NT2/D1 (cell line): ENCODE results near the gene FCRL6.

ENCODE experiments used
- YY1 ChIP-seq: IDR thresholded peaks from 2 replicates; pipeline ENCODE4 v1.6.1; 2011; ENCODE audit not compliant: insufficient read length, insufficient read depth
- ZNF274 ChIP-seq: IDR thresholded peaks from 2 replicates; pipeline ENCODE4 v1.6.1; 2011; ENCODE audit warnings: mild to moderate bottlenecking, low read depth, low read length

DNA sequence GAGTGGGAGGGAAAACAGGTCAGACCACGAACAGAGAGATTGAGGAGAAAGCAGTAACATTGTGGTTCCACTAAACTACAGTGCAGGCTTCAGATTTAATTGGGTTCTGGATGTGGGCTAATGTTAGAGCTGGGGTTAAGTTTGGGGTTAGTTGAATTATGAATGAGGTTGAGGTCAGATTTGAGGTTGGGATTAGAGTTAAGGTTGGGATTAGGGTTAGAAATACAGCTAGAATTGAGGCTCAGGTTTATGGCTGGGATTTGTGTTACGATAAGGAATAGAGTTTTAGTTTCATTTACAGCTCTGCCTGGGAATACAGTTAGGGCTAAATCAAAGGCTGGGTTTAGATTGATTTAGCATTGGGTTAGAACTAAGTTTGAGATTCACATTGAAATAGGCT, 62.1 kb downstream of the FCRL6 start:
- TF ChIP-seq YY1 (no peak), ZNF274 (no peak)
